ENCODE results near the gene GBP7.

GRCh38 chr1:89200663-89201062, 24.9 kb upstream of the GBP7 start:
- TF ChIP-seq CTCF (IDR thresholded peaks at IDR 0.05) (no peak), EZH2 (IDR thresholded peaks at IDR 0.05) (no peak)
